ENCODE data around the gene BIN2.
"Not testable (repeated sequence)": the region's sequence is repeated elsewhere in the genome, so short reads cannot be mapped to it uniquely, and the experiment has no call there.

Gene BIN2

GRCh38 chr12:51311389-51311788 lies 12.6 kb downstream of the BIN2 start:
- no peak for DNase-seq (ENCODE audit: low read depth in 2 of 2)

DNA sequence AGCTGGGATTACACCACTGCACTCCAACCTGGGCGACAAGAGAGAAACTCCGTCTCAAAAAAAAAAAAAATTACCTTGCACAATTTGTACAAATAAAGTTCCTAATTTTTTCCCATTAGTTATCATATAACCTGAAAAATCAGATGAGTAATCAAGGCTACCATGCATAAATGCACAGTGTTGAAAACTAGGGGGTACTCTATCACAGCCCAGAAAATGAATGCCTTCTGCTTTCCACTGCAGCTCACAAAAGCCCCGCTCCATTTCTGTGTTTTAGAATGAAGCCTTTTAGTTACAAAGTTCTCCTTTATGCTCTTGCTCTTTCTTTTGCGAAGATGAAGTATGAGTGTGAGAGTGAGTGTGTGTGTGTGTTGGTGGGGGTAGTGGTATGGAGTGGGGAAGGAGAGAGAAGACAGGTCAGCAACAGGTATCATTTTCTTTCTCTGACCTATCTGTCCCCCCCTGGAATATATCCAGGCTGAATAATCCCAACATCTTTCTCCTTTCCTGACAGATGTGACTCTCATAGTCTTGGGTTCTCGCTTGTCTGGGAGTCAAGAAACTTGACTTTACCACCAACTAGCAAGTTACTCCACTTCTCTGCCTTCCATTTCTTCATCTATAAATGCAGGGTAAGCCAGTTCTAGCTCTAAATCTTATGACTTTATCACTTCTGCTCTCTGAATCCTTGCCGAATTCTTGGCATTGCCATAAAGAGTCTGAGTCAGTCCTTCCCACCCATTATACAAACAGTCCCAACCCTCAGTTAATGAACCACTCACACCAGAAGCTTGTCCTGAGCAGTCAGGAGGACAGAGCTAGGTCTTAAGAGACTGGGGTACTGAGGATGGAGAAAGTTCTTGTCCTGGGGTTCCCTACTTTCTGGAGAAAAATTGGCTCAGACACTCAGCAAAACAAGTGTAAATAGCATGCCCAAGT lies 16.1 kb downstream of the BIN2 start:
- DNase-seq (ENCODE audit: low read depth in 2 of 2): no peak

GRCh38 chr12:51306507-51306906 lies 17.5 kb downstream of the BIN2 start:
- DNase-seq (ENCODE audit: low read depth in 2 of 2): no peak

- DNase-seq (ENCODE audit: low read depth in 2 of 2): not testable (repeated sequence)
Observed at GRCh38 chr12:51300768-51301167, 23.2 kb downstream of the BIN2 start.

- no peak for DNase-seq (ENCODE audit: low read depth in 2 of 2)
Observed at GRCh38 chr12:51295651-51296050, 28.3 kb downstream of the BIN2 start.

DNA sequence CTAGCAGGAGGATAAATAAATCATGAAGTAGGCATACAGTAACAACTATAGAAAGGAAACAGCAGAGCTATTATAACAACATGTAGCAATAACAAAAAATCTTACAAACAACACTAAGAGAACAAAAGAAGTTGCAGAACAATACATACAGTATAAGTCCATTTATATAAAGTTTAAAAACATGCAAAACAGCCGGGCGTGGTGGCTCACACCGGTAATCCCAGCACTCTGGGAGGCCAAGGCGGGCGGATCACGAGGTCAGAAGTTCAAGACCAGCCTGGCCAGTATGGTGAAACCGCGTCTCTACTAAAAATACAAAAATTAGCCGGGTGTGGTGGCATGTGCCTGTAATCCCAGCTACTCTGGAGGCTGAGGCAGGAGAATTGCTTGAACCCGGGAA lies 29.9 kb downstream of the BIN2 start:
- DNase-seq (ENCODE audit: low read depth in 2 of 2): not testable (repeated sequence)

- DNase-seq (ENCODE audit: low read depth in 2 of 2): no peak
Observed at GRCh38 chr12:51293696-51294095, 30.3 kb downstream of the BIN2 start.

- DNase-seq (ENCODE audit: low read depth in 2 of 2): not testable (repeated sequence)
Observed at GRCh38 chr12:51291603-51292513, 32.1 kb downstream of the BIN2 start.

DNA sequence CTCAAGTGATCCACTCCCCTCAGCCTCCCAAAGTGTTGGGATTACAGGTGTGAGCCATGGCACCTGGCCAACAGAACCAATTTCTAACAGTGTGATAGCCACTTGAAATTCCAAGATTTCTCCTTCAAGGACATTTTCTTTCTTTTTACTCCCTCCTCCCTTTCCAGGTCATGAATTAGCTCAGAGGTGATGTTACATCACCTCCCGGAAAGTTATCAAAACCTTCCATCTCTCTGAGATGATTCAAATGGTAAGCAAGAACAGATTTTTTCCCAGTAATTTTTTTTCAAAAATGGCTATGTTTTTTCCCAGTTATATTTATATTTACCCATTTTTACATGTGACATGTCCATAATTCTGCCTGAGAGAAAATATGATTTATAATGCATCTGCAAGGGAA lies 38.1 kb downstream of the BIN2 start:
- no peak for DNase-seq (ENCODE audit: low read depth in 2 of 2)

DNA sequence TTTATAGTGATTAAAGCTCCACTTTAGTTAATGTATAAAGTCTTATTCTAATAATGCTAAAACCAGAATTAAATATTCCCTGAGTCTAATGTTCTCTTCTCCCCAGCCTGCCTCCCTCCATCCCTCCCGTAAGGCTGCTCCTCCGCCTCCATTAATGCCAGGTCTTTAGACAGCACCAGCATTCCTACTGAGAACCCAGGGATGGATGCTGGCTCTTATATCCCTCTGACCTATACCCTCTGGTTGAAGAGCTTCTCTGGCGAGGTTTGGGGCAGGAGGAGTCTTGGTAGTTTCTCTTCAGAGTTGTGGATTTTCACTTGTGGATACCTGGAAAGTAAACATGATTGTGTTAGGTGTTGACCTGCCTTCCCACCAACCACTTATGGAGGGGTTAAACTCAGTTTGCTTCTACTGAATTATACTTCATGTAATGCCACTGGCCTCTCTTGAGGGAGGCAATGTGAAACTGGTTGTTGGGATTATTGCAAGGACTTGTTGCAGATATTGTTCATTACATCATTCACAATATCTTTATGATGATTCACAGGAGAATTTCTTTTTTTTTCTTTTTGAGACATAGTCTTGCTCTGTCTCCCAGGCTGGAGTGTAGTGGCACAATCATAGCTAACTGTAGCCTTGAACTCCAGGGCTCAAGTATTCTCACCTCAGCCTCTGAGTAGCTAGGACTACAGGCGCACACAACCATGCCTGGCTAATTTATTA lies 42.6 kb downstream of the BIN2 start:
- DNase-seq (ENCODE audit: low read depth in 2 of 2): no peak

DNA sequence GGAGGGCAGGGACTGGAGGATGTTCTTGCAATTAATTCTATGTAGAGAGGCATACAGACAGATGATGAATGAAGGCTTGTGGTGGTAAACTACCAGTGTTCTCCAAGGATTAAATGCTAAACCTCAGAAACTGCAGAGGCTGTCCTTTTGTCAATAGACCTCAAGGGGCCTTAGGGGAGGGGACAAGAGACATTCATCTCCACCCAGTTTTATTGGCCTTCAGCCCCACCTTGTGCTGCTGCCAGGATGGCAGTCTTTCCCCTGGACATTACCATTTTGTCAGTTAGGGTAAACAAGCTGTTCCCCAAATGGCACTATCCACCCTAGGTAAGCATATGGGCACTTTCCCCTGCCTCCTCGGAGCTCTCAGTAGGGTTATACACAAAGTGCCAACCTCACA lies 48.9 kb downstream of the BIN2 start:
- DNase-seq (ENCODE audit: low read depth in 2 of 2): no peak

DNA sequence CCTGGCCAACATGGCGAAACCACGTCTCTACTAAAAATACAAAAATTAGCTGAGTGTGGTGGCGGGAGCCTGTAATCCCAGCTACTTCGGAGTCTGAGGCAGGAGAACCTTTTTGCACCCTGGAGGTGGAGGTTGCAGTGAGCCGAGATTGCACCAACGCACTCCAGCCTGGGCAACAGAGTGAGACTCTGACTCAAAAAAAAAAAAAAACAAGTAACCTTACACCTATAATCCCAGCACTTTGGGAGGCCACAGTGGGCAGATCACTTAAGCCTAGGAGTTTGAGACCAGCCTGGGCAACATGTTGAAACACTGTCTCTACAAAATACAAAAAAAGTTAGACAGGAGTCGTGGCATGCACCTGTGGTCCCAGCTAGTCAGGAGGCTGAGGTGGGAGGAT lies 51.2 kb downstream of the BIN2 start:
- not testable (repeated sequence) for DNase-seq (ENCODE audit: low read depth in 2 of 2)

- DNase-seq (ENCODE audit: low read depth in 2 of 2): no peak
Observed at GRCh38 chr12:51270951-51271518, 52.9 kb downstream of the BIN2 start.

DNA sequence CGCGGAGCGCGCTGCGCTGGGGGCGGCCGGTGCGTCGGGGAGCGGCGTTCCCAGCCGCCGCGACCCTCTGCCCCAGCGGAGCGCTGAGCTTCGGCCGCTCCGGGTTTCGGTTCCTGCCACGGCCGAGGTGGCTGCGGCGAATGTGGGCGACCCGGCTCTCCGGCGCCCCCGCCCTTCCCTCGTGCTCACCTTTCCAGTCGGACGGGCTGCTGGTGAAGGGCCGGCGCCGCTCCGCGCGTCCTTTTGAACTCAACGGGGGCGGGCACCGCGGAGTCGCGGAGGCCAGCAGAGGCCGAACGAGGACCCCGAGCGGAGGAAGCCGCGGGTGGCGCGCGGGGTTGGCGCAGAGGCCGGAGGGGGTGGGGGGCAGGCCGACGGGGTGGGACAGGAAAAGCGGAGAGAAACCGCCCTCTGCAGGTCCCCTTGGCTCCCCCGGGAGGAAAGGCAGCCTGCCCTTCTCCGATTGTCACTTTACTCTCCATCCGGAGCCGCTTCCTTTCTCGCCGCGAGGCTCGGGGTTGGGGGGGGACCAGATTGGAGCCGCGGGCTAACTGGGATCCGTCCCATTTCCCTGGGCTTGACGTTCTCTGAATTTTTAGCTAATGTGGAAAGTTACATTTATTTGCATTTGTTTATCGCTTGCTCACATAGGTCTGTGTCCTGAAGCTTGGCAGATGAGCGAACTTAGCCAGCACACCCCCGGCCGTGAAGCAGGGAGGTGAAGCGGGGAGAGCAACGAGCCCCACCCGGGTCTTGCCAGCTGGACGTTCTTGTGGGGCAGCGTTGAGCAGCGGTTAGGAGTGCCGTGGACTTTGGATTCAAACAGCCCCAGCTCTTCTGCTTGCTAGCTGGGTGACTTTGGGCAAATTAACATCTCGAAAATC lies 53.7 kb downstream of the BIN2 start, which contains the start of gene SMAGP:
Gene SMAGP (minus strand): TSS at position 349 of the 884 bp plus-strand sequence. CDS start 1,137 bp downstream, outside the sequence.
- DNase-seq (ENCODE audit: low read depth in 2 of 2): no peak

DNA sequence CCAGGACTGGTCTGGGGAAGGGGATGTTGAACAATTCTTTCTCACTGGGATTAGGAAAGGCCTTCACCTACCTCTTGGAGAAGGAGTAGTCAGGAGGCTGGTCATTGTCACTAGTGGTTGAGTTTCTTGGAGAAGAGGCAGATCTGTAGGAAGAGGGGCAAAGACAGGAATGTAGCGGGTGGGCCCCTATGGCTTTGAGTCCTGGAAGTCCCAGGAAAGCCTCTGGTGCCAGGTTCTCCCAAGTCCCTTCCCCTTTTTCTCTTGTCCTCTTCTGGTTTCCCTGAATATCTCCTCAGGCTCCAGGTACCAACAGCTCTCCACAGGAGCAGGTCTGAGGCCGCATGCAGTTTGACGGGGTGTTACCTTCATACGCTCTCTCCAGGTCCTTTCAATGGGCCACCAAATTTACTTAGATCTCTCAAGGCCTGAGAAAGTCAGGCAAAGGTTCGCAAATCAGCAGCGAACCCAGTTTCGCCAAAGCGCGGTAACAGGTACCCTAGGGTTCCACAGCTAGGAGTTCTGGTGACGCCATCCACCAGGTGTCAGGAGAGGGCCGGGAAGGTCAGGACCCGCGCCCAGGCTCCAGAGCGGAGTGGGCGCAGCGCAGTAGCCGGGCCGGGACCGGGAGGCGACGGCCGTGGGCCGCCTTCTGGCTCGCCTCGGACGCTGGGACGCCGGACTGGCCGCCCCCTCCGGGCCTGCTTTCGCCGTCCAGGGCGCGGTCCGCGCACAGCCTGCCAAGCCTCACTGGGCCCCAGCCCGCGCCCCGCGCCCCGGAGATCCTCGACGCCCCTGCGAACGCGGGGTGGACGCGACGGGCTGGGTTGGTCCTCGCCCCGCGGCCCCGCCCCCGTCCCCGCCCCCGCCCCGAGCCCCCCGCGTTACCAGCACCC lies 54.6 kb downstream of the BIN2 start:
- DNase-seq (ENCODE audit: low read depth in 2 of 2): peak in 1 of 2 donors; percentile 25

DNA sequence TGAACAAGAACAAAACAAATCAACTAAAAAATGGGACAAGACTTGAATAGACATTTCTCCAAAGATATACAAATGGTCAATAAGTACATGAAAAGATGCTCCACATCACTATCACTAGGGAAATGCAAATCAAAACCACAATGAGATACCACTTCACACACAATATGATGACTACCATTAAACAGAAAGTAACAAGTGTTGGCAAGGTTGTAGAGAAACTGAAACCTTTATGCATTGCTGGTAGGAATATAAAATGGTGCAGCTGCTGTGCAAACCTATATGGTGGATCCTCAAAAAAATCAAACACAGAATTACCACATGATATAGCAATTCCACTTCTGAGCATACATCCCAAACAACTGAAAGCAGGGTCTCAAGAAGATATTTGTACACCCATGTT lies 59.0 kb downstream of the BIN2 start:
- DNase-seq (ENCODE audit: low read depth in 2 of 2): no peak

DNA sequence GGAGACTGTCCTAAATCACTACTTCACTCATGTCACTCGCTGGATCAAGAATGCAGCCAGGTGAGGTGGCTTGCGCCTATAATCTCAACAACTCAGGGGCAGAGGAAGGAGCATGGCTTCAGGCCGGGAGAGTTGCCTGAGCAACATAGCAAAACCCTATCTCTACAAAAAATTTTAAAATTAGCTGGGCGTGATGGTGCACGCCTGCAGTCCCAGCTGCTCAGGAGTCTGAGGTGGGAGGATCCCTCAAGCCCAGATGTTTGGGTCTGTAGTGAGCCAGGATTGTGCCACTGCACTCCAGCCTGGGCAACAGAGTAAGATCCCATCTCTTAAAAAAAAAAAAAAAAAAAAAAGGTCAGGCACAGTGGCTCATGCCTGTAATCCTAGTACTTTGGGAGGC lies 59.7 kb downstream of the BIN2 start:
- DNase-seq (ENCODE audit: low read depth in 2 of 2): no peak

GRCh38 chr12:51263341-51263740 lies 60.6 kb downstream of the BIN2 start:
- DNase-seq (ENCODE audit: low read depth in 2 of 2): no peak

- DNase-seq (ENCODE audit: low read depth in 2 of 2): no peak
Observed at GRCh38 chr12:51262758-51263177, 61.2 kb downstream of the BIN2 start.
